ENCODE results near the gene UBA52. TPM values are rescaled to one million over a fixed set of nuclear protein-coding genes. Genes with fewer than 3 reads are reported as not detected.
A peak's percentile ranks its signal among the peaks of the same experiment; 100 is the strongest.

UBA52 gene
- total RNA-seq, 4 donors from 2014 or later, result 600 to 891 (median 689) TPM

DNA sequence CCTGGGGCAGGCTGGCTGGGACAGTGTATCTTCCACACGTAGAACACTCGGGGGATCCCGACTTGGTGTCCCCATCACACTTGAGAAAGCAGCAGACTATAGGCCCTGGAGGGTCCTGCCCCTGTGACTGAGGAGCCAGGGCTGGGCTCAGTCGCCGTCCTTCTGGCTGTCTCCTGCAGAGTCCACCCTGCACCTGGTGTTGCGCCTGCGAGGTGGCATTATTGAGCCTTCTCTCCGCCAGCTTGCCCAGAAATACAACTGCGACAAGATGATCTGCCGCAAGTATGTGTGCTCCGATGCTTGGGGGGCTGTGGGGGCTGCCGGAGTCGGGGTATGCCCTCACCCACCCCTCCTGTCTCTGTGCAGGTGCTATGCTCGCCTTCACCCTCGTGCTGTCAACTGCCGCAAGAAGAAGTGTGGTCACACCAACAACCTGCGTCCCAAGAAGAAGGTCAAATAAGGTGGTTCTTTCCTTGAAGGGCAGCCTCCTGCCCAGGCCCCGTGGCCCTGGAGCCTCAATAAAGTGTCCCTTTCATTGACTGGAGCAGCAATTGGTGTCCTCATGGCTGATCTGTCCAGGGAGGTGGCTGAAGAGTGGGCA is 3.1 kb downstream of the UBA52 start:
- TF ChIP-seq, protein P1, sequence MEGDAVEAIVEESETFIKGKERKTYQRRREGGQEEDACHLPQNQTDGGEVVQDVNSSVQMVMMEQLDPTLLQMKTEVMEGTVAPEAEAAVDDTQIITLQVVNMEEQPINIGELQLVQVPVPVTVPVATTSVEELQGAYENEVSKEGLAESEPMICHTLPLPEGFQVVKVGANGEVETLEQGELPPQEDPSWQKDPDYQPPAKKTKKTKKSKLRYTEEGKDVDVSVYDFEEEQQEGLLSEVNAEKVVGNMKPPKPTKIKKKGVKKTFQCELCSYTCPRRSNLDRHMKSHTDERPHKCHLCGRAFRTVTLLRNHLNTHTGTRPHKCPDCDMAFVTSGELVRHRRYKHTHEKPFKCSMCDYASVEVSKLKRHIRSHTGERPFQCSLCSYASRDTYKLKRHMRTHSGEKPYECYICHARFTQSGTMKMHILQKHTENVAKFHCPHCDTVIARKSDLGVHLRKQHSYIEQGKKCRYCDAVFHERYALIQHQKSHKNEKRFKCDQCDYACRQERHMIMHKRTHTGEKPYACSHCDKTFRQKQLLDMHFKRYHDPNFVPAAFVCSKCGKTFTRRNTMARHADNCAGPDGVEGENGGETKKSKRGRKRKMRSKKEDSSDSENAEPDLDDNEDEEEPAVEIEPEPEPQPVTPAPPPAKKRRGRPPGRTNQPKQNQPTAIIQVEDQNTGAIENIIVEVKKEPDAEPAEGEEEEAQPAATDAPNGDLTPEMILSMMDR (IDR thresholded peaks at IDR 0.05), result no peak
- DNase-seq (ENCODE audit: low spot score), result no peak
- ATAC-seq (ENCODE audit: low FRiP score), result no peak

DNA sequence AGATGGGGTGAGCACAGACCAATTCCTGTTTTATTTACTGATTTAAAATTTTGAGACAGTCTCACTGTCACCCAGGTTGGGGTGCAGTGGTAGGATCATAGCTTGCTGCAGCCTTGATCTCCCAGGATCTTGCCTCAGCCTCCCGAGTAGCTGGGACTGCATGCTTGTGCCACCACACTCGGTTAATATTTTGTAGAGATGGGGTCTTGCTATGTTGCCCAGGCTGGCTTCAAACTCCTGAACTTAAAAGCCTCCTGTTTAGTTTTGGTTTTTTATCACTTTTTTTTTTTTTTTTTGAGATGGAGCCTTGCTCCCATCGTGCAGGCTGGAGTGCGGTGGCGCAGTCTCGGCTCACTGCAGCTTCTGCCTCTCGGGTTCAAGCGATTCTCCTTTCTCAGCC is 4.7 kb downstream of the UBA52 start:
- DNase-seq (ENCODE audit: low spot score), result no peak
- TF ChIP-seq, protein P1 (IDR thresholded peaks at IDR 0.05), result no peak
- ATAC-seq (ENCODE audit: low FRiP score), result no peak

DNA sequence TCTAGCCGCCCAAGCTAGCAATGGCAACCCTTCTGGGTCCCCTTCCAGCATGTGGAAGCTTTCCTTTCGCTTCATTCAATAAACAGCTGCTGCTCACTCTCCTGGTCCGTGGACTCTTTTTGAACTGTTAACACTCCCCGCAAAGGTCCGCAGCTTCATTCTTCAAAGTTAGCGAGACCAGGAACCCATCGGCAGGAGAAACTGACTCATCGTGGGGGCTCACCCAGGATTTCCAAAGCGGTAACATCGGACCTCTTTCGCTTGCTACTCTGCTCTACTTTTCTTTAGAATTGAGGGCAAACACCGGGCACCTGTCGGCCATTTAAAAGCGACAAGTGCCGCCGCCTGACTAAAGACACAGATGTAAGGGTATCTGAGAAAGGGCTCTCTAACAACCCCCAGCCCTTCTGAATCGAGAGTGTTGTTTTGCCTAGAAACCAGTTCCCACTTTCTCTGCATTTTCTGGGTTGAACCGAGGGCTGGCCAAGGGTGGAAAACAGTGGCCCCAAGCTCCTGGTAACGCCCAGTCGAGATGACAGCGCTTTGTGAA is 5.8 kb downstream of the UBA52 start:
- no peak for ATAC-seq (ENCODE audit: low FRiP score)
- TF ChIP-seq, protein P1 (IDR thresholded peaks at IDR 0.05), result no peak
- no peak for DNase-seq (ENCODE audit: low spot score)

DNA sequence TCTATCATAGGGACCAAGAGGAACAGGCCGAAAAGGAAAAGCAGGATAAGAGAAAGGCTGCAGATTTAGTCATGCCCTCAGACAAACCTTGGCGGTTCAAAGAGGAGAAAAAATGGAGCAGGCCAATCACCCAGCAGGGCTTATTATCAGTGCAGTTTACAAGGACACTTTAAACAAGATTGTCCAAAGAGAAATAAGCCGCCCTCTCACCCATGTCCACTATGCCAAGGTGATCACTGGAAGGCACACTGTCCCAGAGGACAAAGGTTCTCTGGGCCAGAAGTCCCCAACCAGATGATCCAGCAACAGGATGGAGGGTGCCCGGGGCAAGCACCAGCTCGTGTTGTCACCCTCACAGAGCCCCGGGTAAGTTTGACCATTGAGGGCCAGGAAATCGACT is 8.7 kb downstream of the UBA52 start:
- TF ChIP-seq, protein P1 (IDR thresholded peaks at IDR 0.05), result no peak
- DNase-seq (ENCODE audit: low spot score) (no peak), ATAC-seq (ENCODE audit: low FRiP score) (no peak)

DNA sequence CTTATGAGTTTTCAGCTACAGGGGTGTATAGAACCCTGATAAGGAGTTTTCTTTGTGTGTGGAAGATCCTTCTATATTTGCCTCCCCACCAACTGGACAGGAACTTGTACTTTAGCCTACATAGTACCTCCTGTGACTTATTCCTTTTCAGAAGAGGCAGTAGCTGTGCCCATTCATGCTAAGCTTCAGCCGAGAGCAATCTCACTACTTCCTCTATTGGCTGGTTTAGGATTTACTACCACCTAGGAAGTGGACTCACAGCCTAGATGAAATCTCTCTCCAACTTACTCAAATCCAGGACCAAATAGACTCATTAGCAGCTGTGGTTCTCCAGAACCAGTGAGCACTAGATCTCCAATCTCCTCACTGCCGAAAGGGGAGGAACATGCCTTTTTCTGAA is 14.6 kb downstream of the UBA52 start:
- TF ChIP-seq, protein P1 (IDR thresholded peaks at IDR 0.05), result no peak
- no peak for DNase-seq (ENCODE audit: low spot score)
- no peak for ATAC-seq (ENCODE audit: low FRiP score)

DNA sequence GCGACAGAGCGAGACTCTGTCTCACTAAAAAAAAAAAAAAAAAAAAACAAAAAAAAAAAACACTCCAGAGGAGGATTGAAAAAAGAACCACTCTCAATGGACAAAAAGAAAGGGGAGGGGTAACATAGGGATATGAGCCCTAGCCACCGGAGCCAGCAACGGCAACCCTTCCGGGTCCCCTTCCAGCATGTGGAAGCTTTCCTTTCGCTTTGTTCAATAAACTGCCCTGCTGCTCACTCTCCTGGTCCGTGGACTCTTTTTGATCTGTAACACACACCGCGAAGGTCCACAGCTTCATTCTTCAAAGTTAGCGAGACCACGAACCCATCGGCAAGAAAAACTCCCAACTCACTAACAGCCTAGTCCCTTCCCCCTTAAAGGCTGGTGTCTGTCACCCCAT is 15.9 kb downstream of the UBA52 start:
- ATAC-seq (ENCODE audit: low FRiP score), result no peak
- TF ChIP-seq, protein P1 (IDR thresholded peaks at IDR 0.05), result no peak

DNA sequence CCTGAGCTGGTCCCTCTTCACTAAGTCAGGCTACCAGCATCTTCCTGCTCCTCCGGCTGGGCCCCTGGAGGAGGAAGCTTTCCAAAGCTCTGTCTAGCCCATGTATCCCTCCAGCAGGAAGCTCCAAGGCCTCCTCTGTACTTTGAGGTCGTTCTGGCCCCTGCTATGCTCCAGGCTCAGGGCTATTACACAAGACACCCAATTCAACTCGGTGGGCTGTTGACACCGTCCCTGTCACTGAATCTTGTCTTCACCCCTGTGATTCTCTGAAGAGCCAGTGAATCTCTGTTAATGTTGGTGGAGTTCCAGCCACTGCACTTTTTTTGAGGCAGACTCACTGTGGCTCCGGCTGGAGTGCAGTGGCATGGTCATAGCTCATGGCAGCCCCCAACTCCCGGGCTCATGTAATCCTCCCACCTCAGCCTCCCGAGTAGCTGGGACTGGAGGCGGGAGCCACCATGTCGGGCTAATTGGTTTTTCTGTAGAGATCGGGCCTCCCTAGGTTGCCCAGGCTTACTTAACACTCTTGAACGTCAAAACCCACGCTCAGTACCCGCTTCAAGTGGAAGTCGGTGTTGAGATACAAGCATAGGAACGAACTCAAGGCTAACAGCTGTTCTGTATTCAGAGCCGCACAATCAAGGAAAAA is 16.4 kb downstream of the UBA52 start:
- ATAC-seq (ENCODE audit: low FRiP score) (peak; percentile 10), DNase-seq (ENCODE audit: low spot score) (no peak)
- TF ChIP-seq, protein P1 (IDR thresholded peaks at IDR 0.05), result no peak

More for the DNA sequence above, 15.9 kb downstream of the UBA52 start:
- no peak for DNase-seq (ENCODE audit: low spot score)
